ENCODE measurements around the gene IL2RA. TPM values are rescaled to one million over a fixed set of nuclear protein-coding genes. Genes with fewer than 3 reads are reported as not detected.
A peak's percentile ranks its signal among the peaks of the same experiment; 100 is the strongest.

Gene IL2RA
- total RNA-seq (1 to 10 TPM in 1 of 4 donors, under 1 TPM in 3; 0.13 to 1.8 (median 0.73) TPM), polyA plus RNA-seq (under 1 TPM; 0.08 to 0.20 (median 0.12) TPM)
- long read RNA-seq, donor 1: 0 reads
- long read RNA-seq, donor 2, partial matches to known transcripts: 0 of 1 reads
- long read RNA-seq, donor 2, other reads (novel, unspliced or antisense): 1 of 1 reads

DNA sequence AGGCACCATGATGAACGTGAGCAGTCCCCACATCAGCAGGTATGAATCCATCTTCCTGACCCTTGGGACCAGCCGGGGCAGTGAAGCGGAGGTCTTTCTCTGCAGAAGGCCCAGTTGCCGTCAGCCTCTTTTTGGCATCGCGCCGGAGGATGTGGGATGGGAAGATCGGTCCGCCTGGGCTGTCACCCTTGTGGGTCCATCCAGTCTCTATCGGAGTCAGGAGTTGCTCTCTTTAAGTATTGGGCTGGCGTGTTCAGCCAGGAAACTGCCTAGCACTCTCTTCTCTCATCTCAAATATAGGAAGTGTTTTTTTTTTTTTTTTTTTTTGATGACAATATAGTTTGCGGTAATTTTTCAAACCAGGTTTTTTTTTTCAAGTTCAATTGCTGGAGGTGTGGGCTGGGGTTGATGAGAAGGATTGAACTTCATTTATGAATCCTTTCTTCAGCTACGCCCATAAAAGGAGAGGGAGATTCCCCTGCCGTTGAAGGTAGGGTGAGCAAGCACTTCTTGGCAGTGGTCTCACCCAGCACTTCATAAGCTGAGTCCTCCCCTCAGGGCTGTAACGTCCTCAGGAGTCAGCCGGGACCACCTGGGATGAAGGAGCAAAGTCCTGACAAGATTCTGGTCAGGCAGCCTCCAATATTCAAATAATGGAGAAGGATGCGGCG lies at the start of gene IL2RA:
Gene IL2RA, minus strand, starts transcription at position 267 of the 671 bp plus-strand sequence. Its CDS starts 216 bp downstream, at position 51.
- intact Hi-C loops (cut with DNase I): no loop called here
- Histone ChIP-seq H3K9me3 (no peaks in the 10 kb centered on the region), H3K27me3 (ENCODE audit: insufficient read depth in 3 of 3, low read length in 2 of 3) (no peaks in the 10 kb centered on the region), H3K36me3 (ENCODE audit: insufficient read depth in 1 of 2, low read depth in 1 of 2) (no peaks in the 10 kb centered on the region), H3K4me1 (peaks cover 6% of the 10 kb centered on the region), H3K27ac (no peak within 1 kb of the TSS), H3K4me3 (peak within 1 kb of the TSS; percentile 7)
- no peak for ATAC-seq
- TF ChIP-seq, protein P1, sequence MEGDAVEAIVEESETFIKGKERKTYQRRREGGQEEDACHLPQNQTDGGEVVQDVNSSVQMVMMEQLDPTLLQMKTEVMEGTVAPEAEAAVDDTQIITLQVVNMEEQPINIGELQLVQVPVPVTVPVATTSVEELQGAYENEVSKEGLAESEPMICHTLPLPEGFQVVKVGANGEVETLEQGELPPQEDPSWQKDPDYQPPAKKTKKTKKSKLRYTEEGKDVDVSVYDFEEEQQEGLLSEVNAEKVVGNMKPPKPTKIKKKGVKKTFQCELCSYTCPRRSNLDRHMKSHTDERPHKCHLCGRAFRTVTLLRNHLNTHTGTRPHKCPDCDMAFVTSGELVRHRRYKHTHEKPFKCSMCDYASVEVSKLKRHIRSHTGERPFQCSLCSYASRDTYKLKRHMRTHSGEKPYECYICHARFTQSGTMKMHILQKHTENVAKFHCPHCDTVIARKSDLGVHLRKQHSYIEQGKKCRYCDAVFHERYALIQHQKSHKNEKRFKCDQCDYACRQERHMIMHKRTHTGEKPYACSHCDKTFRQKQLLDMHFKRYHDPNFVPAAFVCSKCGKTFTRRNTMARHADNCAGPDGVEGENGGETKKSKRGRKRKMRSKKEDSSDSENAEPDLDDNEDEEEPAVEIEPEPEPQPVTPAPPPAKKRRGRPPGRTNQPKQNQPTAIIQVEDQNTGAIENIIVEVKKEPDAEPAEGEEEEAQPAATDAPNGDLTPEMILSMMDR (IDR thresholded peaks at IDR 0.05): no peak
- DNase-seq: no peak
- WGBS, 3 donors: 84 to 87% (median 85%) methylated on average over 18 of the region's 18 CpGs

DNA sequence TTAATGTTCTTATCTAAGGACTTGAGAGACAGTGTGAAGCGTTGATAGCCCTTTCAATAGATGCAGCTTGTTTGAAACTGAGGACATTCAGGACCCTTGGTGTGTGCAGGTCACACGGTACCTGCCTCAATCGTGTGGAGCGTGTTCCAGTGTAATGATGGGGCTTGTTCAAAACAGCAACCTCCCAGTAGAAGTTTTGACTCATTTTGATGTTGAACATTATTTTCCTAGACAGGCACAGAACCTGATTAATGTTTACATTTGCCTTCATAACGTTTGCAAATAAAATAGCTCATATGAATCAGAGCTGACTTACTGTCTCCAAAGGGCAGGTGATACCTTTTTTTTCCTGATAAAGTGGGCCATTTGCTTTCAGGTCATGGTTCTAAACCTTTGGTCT lies 48.0 kb upstream of the IL2RA start:
- H3K36me3 ChIP-seq (ENCODE audit: insufficient read depth in 1 of 2, low read depth in 1 of 2): peaks cover 18 to 98% of the 10 kb centered on the region in 2 donors
- TF ChIP-seq, protein P1 (IDR thresholded peaks at IDR 0.05): no peak
- intact Hi-C loops (cut with DNase I): loop anchor here (5.0 kb wide), 2 partner anchors 37 to 107 kb away; no protein-coding TSS in a partner anchor
- H3K4me3 ChIP-seq: no peak overlapping the region
- no peak overlapping the region for H3K27ac ChIP-seq
- DNase-seq (no peak), ATAC-seq (no peak)
- 85 to 90% (median 89%) methylated on average over 5 of the region's 5 CpGs for WGBS, 3 donors
- no peaks in the 10 kb centered on the region for H3K27me3 ChIP-seq (ENCODE audit: insufficient read depth in 3 of 3, low read length in 2 of 3)
- H3K4me1 ChIP-seq: peaks cover 29% of the 10 kb centered on the region
- no peaks in the 10 kb centered on the region for H3K9me3 ChIP-seq

DNA sequence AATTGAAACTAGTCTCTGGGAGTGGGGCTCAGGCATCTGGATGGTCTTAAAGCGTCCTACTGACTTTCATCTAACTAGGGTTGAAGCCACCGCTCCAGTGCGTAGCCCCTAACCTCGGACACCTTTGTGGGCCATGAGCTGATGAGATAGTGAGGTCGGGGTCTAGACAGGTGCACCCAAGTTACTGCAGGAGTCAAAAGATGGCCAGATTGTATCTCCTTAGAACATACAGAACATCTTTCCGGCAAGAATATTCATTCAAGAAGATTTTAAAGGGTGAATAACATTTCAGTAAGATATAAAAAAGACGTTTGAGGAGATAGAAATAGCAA lies 47.2 kb upstream of the IL2RA start:
- TF ChIP-seq, protein P1 (IDR thresholded peaks at IDR 0.05): no peak
- 84 to 86% (median 85%) methylated on average over 7 of the region's 7 CpGs for WGBS, 3 donors
- no peaks in the 10 kb centered on the region for H3K9me3 ChIP-seq
- H3K27me3 ChIP-seq (ENCODE audit: insufficient read depth in 3 of 3, low read length in 2 of 3): no peaks in the 10 kb centered on the region
- peaks cover 22% of the 10 kb centered on the region for H3K4me1 ChIP-seq
- ATAC-seq: no peak
- H3K4me3 ChIP-seq: no peak overlapping the region
- DNase-seq: no peak
- intact Hi-C loops (cut with DNase I): loop anchor here (2.0 to 5.0 kb wide), 3 partner anchors 41 to 293 kb away; partner anchors contain the start of gene PFKFB3 (in 2 of the 2)
- H3K27ac ChIP-seq: peak overlapping the region; percentile 12
- peaks cover 17 to 95% of the 10 kb centered on the region in 2 donors for H3K36me3 ChIP-seq (ENCODE audit: insufficient read depth in 1 of 2, low read depth in 1 of 2)

DNA sequence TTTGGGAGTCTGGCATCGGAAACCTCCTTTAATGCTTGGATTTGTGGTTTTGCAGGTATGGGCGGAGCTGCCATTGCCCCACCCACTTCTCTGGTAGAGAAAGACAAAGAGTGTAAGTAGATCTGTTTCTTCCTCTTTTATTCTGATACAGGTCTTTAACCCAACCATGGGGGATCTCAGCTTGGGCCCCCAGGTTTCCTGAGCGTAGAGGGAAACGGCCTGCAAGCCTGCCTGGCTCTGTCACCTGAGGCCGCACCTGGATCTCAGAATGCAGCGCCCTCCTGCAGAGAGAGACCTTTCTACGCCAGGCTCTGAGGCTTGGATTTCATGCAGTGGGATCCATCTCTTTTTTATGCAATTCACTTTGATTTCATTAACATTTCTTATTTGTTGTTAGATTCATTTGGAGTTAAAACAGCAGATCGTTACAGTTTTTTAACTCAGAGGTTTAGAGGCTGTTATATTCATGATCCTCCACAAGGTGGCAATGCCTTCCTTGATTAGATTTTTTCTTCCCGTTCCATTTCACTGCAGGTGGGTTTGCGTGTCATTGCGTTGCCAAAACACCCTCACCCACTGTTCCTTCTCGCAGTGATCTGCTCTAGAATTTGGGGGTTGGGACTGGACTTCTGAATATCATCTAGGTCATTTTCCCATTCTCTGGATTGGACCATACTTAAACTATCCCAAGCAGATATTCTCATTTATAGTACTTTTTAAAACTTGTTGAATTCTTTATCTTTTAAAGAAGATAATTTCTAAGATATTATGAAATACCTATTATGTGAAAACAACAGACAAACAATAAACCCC lies 46.7 kb upstream of the IL2RA start:
- peak; percentile 39 to 61 (median 57) for ATAC-seq
- intact Hi-C loops (cut with DNase I): loop anchor here (1.0 to 5.0 kb wide), 4 partner anchors 42 to 294 kb away; partner anchors contain the start of gene PFKFB3 (in 2 of the 2)
- Histone ChIP-seq H3K4me3 (no peak overlapping the region), H3K27me3 (ENCODE audit: insufficient read depth in 3 of 3, low read length in 2 of 3) (no peaks in the 10 kb centered on the region), H3K4me1 (peaks cover 16% of the 10 kb centered on the region), H3K27ac (peak overlapping the region; percentile 12), H3K9me3 (no peaks in the 10 kb centered on the region), H3K36me3 (ENCODE audit: insufficient read depth in 1 of 2, low read depth in 1 of 2) (peaks cover 17 to 94% of the 10 kb centered on the region in 2 donors)
- TF ChIP-seq, protein P1 (IDR thresholded peaks at IDR 0.05): peak; percentile 82
- no peak for DNase-seq
- WGBS, 3 donors: 42 to 49% (median 45%) methylated on average over 12 of the region's 12 CpGs

Measured in psoas muscle (tissue), 8 donors.